K562 (cell line): ENCODE data around the gene PKD1L1. TPM values are rescaled to one million over a fixed set of nuclear protein-coding genes. Genes with fewer than 3 reads are reported as not detected.

Experiments used
- ATAC-seq: fragments of 200-7000 bp; cut with Tn5 transposase; 3 replicates; pipeline ENCODE4 v1.9.1; 2020; ENCODE audit warnings: moderate library complexity
- BruUV-seq: library from RNA; stranded (reverse); fragments of 400-500 nt; replicated peaks from 2 replicates; lab custom pipeline; 2021; lab: Mats Ljungman, UMichigan
- CTCF ChIA-PET: fragments of 300-600 bp; formaldehyde crosslinking; extraction: SDS; loops from one replicate; lab custom pipeline; 2021; ENCODE audit warnings: low intra/inter-chr PET ratio; lab: Yijun Ruan, JAX
- POLR2A ChIA-PET: fragments of 300-600, 350-650 bp; sonication (Branson Sonifier 250); formaldehyde crosslinking; extraction: SDS; loops from one replicate; lab custom pipeline; 2021; ENCODE audit warnings: antibody characterized with exemption, inconsistent platforms; lab: Yijun Ruan, JAX
- DNase-seq, 4 experiments: peaks; one replicate each; pipeline versions ENCODE4 v3.0.0 to v3.0.0-alpha.2; 2011 to 2018; ENCODE audit warnings: low spot score in 3 of 4, mixed read lengths in 3 of 4; ENCODE audit errors: extremely low read depth in 1 of 4
- FAIRE-seq: peaks from 2 replicates; lab custom pipeline; 2011; peaks lifted over from hg19 to GRCh38; lab: Jason Lieb, UNC
- H2AFZ ChIP-seq: 2 replicates; pipeline ENCODE4 v1.6.0; 2011; ENCODE audit warnings: low read depth, low read length, control low read depth, inconsistent platforms
- H3K27ac ChIP-seq: fragments of 200-600 bp; 3 replicates; pipeline ENCODE4 v1.8.0; 2011; ENCODE audit warnings: low read depth, mild to moderate bottlenecking, control low read depth, inconsistent platforms, low read length, moderate library complexity, mixed read lengths; ENCODE audit errors: extremely low read depth
- H3K27me3 ChIP-seq, 2 experiments: fragments of 300-600 bp in 1 of 2; 2 replicates in 1 of 2; 3 replicates in 1 of 2; pipeline versions ENCODE4 v1.6.0 to v1.8.0; 2011; ENCODE audit warnings: inconsistent platforms in 2 of 2, low read length in 2 of 2, mild to moderate bottlenecking in 1 of 2, mixed read lengths in 1 of 2, moderate library complexity in 1 of 2; ENCODE audit not compliant: control insufficient read depth in 2 of 2, insufficient read depth in 2 of 2
- H3K36me3 ChIP-seq: fragments of 300-600 bp; 3 replicates; pipeline ENCODE4 v1.8.0; 2011; ENCODE audit warnings: mild to moderate bottlenecking, low read length, inconsistent platforms; ENCODE audit not compliant: control insufficient read depth, insufficient read depth
- H3K4me1 ChIP-seq, 2 experiments: fragments of 200-600 bp in 1 of 2; replicated peaks in 1 of 2; 2 replicates in 1 of 2; 3 replicates in 1 of 2; pipeline versions ENCODE4 v1.5.1 to v1.8.0; 2011; ENCODE audit warnings: inconsistent platforms in 2 of 2, low read length in 2 of 2, mild to moderate bottlenecking in 1 of 2, mixed read lengths in 1 of 2, moderate library complexity in 1 of 2; ENCODE audit not compliant: control insufficient read depth in 2 of 2, insufficient read depth in 2 of 2
- H3K4me2 ChIP-seq: 2 replicates; pipeline ENCODE4 v1.6.1; 2011; ENCODE audit warnings: low read length, control low read depth, inconsistent platforms, mixed read lengths; ENCODE audit not compliant: insufficient read depth
- H3K4me3 ChIP-seq: fragments of 200-600 bp; sonication (generic), shearing (Covaris generic); 2 replicates; pipeline ENCODE4 v1.5.1; 2016; ENCODE audit warnings: control low read depth, inconsistent platforms
- H3K79me2 ChIP-seq: fragments of 200-600 bp; 3 replicates; pipeline ENCODE4 v1.8.0; 2011; ENCODE audit warnings: low read length, inconsistent platforms; ENCODE audit not compliant: control insufficient read depth, insufficient read depth
- H3K9ac ChIP-seq, 2 experiments: 2 replicates each; pipeline versions ENCODE4 v1.6.0 to v1.6.1; 2011; ENCODE audit warnings: low read depth in 2 of 2, low read length in 2 of 2, control low read depth in 1 of 2, inconsistent platforms in 1 of 2, mild to moderate bottlenecking in 1 of 2, mixed read lengths in 1 of 2; ENCODE audit not compliant: insufficient read depth in 1 of 2
- H3K9me1 ChIP-seq: one replicate; pipeline ENCODE4 v1.6.0; 2011; ENCODE audit warnings: inconsistent platforms, mild to moderate bottlenecking, low read length, moderate library complexity; ENCODE audit not compliant: control insufficient read depth, insufficient read depth
- H3K9me3 ChIP-seq: replicated peaks from 2 replicates; pipeline ENCODE4 v1.5.1; 2011; ENCODE audit warnings: low read depth, low read length, inconsistent platforms; ENCODE audit not compliant: control insufficient read depth, insufficient read depth
- H4K20me1 ChIP-seq: replicated peaks from 2 replicates; pipeline ENCODE4 v1.6.1; 2011; ENCODE audit warnings: low read length, inconsistent platforms, mixed read lengths; ENCODE audit not compliant: control insufficient read depth, insufficient read depth
- BRF1 ChIP-seq: IDR thresholded peaks from 3 replicates; pipeline ENCODE4 v1.6.1; 2011; ENCODE audit warnings: borderline replicate concordance, mild to moderate bottlenecking; ENCODE audit not compliant: insufficient read length; ENCODE audit errors: extremely low read depth
- FOXM1 ChIP-seq, 2 experiments: fragments of 450-650 bp in 1 of 2; sonication (generic) in 1 of 2; formaldehyde crosslinking in 1 of 2; IDR thresholded peaks; 2 replicates each; pipeline versions ENCODE4 v1.6.1 to v1.9.0; 2017 to 2022; ENCODE audit warnings: low read depth in 2 of 2, mild to moderate bottlenecking in 2 of 2, missing genetic modification reagents in 1 of 2, moderate library complexity in 1 of 2
- HNRNPUL1 ChIP-seq: fragments of 200-400 bp; formaldehyde crosslinking; IDR thresholded peaks from 2 replicates; pipeline ENCODE4 v1.6.1; 2017; ENCODE audit warnings: low read length
- NCOA2 ChIP-seq, 2 experiments: fragments of 450-650 bp; IDR thresholded peaks; 2 replicates each; pipeline ENCODE4 v1.6.1; 2018; ENCODE audit warnings: mild to moderate bottlenecking in 2 of 2, moderate library complexity in 1 of 2; ENCODE audit not compliant: partially characterized antibody in 2 of 2
- PYGO2 ChIP-seq: fragments of 450-650 bp; IDR thresholded peaks from 2 replicates; pipeline ENCODE4 v1.6.1; 2016; ENCODE audit warnings: mild to moderate bottlenecking, missing genetic modification characterization, moderate library complexity, missing compliant biosample characterization
- ZNF668 ChIP-seq: fragments of 250-450 bp; sonication (Bioruptor Pico); IDR thresholded peaks from 2 replicates; pipeline ENCODE4 v1.8.0; 2022; ENCODE audit warnings: mild to moderate bottlenecking, inconsistent platforms
- WGBS: fragments of 100-300 bp; shearing (Covaris generic); methylation state at CpG from one replicate; pipeline ENCODE4 v1.1.6; 2016; ENCODE audit warnings: low coverage, mixed read lengths; ENCODE audit not compliant: insufficient coverage; ENCODE audit errors: missing lambda C conversion rate; 5-methylcytosine and 5-hydroxymethylcytosine counted together
- in situ Hi-C: fragments of 300-500 bp; cut with MboI; formaldehyde crosslinking; loops from 4 replicates; pipeline ENCODE4 v1.15.0; 2018; ENCODE audit warnings: inconsistent platforms, mixed read lengths
- intact Hi-C: fragments of 100-400 bp; cut with micrococcal nuclease; formaldehyde crosslinking; loops from 2 replicates; pipeline ENCODE4 v1.14.2; 2022
- polyA plus RNA-seq, 8 experiments: library from polyadenylated mRNA; depleted of rRNA in 4 of 8; stranded (reverse) in 5 of 8; unstranded in 3 of 8; fragments of >200 nt; fragmentation: Nextera tagmentation in 2 of 8; fragmentation: Illumina TruSeq in 1 of 8; extraction: Ambion mirVana in 2 of 8; extraction: Trizol in 1 of 8; gene quantifications; 2 replicates each; pipeline versions ENCODE4 v1.2.1 to v1.2.3, GENCODE V29; 2011 to 2014; ENCODE audit warnings: inconsistent platforms in 1 of 8, missing spikeins in 1 of 8
- total RNA-seq, 7 experiments: library from RNA; depleted of rRNA in 6 of 7; stranded (reverse); fragments of >200 nt in 6 of 7; fragmentation: Illumina TruSeq in 2 of 7; extraction: Trizol in 2 of 7; gene quantifications; 2 replicates each; pipeline versions ENCODE4 v1.2.1 to v1.2.3, GENCODE V29; 2011 to 2021; ENCODE audit warnings: low replicate concordance in 1 of 7

PKD1L1 gene
- total and polyA plus RNA-seq, 9 of the 15 experiments (the other 6 are each of a cell fraction or from before 2014, with no cell fraction given): 0.01 to 0.02 TPM; not detected in 7

- no peaks in the 10 kb centered on the region for H4K20me1 ChIP-seq
- no peak overlapping the region for H3K4me2 ChIP-seq
- no peaks in the 10 kb centered on the region; a peak in 1 of 5 replicates for H3K27me3 ChIP-seq
- no TSS peak for BruUV-seq
- H3K9me3 ChIP-seq: no peaks in the 10 kb centered on the region
- no peak overlapping the region for H3K27ac ChIP-seq
- ATAC-seq: no peak
- TF ChIP-seq HNRNPUL1 (no peak), NCOA2 (IDR thresholded peaks at IDR 0.05; ENCODE audit: partially characterized antibody in 2 of 2) (no peak), FOXM1 (IDR thresholded peaks at IDR 0.05; ENCODE audit: low read depth) (no peak), FOXM1 (CRISPR knock-in tag; IDR thresholded peaks at IDR 0.05; ENCODE audit: low read depth) (no peak), BRF1 (no peak), PYGO2 (tag) (no peak), ZNF668 (CRISPR knock-in tag) (no peak)
- H2AFZ ChIP-seq: no peak overlapping the region
- FAIRE-seq: no peak
- ChIA-PET CTCF (no interaction called here), POLR2A (no interaction called here)
- no peaks in the 10 kb centered on the region for H3K9me1 ChIP-seq
- H3K9ac ChIP-seq: no peak overlapping the region
- no peaks in the 10 kb centered on the region for H3K36me3 ChIP-seq
- intact Hi-C loops: no loop called here
- in situ Hi-C loops: no loop called here
- no peaks in the 10 kb centered on the region for H3K4me1 ChIP-seq
- H3K4me3 ChIP-seq: no peak overlapping the region
- H3K79me2 ChIP-seq: no peaks in the 10 kb centered on the region
- no peak for DNase-seq
- 2% methylated on average over 4 of the region's 4 CpGs for WGBS
Measured at GRCh38 chr7:47788083-47788482, 160.2 kb downstream of the PKD1L1 start.
